Large intestine (tissue), 3 donors: ENCODE data around the gene TFAP2E. TPM values are rescaled to one million over a fixed set of nuclear protein-coding genes. Genes with fewer than 3 reads are reported as not detected.

Experiments
- DNase-seq, 2 donors: peaks; one replicate each; pipeline versions ENCODE4 v3.0.0 to v3.0.0-alpha.2; 2013
- H3K27ac ChIP-seq: one replicate; pipeline ENCODE4 v1.5.1; 2013; ENCODE audit warnings: low read length
- H3K27me3 ChIP-seq: 2 replicates; pipeline ENCODE4 v1.6.1; 2013; ENCODE audit warnings: low read length; ENCODE audit not compliant: control insufficient read depth, insufficient read depth
- H3K36me3 ChIP-seq: 2 replicates; pipeline ENCODE4 v1.6.1; 2013; ENCODE audit warnings: low read length; ENCODE audit not compliant: control insufficient read depth, insufficient read depth
- H3K4me1 ChIP-seq: one replicate; pipeline ENCODE4 v1.6.1; 2013; ENCODE audit warnings: low read length; ENCODE audit not compliant: control insufficient read depth, insufficient read depth
- H3K4me3 ChIP-seq: one replicate; pipeline ENCODE4 v1.5.1; 2013; ENCODE audit warnings: low read length
- H3K9me3 ChIP-seq: one replicate; pipeline ENCODE4 v1.6.1; 2013; ENCODE audit warnings: mild to moderate bottlenecking, low read depth, low read length, moderate library complexity; ENCODE audit not compliant: control insufficient read depth
- whole genome bisulfite sequencing: methylation state at CpG from one replicate; pipeline ENCODE4 v1.1.5; 2013; ENCODE audit warnings: low lambda C conversion rate; ENCODE audit not compliant: insufficient coverage; 5-methylcytosine and 5-hydroxymethylcytosine counted together
- polyA plus RNA-seq: library from polyadenylated mRNA; unstranded; fragments of 120-200 nt; gene quantifications from one replicate; pipeline ENCODE4 v1.2.1, GENCODE V29; 2013

TFAP2E gene
- polyA plus RNA-seq, 1 donor = 1.9 TPM

DNA sequence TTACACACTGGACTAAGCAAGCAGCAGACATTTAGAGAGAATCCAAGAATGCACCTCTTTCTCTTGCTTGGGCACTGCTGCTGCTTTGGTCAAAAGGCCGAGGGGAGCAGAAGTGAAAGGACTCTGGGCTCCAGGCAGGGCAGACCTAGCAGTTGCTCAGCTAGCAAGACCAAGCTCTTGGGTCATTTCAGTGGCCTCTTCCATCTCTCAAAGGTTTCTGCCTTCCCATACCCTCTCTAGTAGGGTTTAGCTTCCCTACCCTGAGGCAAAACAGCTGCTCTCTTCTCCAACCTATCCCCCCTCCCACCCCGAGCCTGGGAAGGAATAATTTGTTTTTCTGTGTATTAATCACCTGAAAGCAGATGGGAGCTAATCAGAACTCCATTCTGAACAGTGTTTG, 25.8 kb downstream of the TFAP2E start:
- Histone ChIP-seq H3K9me3 (no peaks in the 10 kb centered on the region), H3K27me3 (no peaks in the 10 kb centered on the region), H3K27ac (no peak overlapping the region), H3K36me3 (peaks cover 25% of the 10 kb centered on the region), H3K4me3 (no peak overlapping the region), H3K4me1 (no peaks in the 10 kb centered on the region)
- WGBS = no CpG with 5 or more reads among the region's 2 CpGs
- DNase-seq = no peak

DNA sequence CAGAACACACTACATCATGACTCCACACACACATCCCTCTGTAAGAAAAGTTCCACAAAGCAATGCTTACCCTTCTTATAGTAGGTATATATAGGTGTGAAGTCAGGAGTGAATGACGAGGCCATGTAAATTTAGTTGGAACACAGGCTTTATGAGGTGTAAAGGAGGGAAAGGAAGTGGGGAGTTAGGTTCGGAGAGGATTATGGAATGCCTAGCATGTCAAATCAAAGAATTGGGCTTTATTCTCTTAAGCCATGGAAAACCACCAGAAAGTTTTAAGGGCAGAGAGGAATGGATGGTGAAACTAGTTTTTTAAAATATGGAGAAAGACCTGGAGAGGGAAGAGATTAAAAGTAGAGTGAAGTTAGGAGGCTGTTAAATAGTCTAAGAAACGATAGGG, 26.3 kb downstream of the TFAP2E start:
- no peaks in the 10 kb centered on the region for H3K4me1 ChIP-seq
- 88% methylated on average over 2 of the region's 3 CpGs for WGBS
- DNase-seq = no peak
- no peaks in the 10 kb centered on the region for H3K27me3 ChIP-seq
- peaks cover 29% of the 10 kb centered on the region for H3K36me3 ChIP-seq
- no peak overlapping the region for H3K27ac ChIP-seq
- no peak overlapping the region for H3K4me3 ChIP-seq
- no peaks in the 10 kb centered on the region for H3K9me3 ChIP-seq

GRCh38 chr1:35600593-35600992, 27.5 kb downstream of the TFAP2E start:
- Histone ChIP-seq H3K27ac (no peak overlapping the region), H3K27me3 (no peaks in the 10 kb centered on the region), H3K36me3 (peaks cover 40% of the 10 kb centered on the region), H3K4me3 (no peak overlapping the region), H3K9me3 (no peaks in the 10 kb centered on the region), H3K4me1 (no peaks in the 10 kb centered on the region)
- DNase-seq = no peak
- WGBS = 100% methylated on average over 1 of the region's 3 CpGs

DNA sequence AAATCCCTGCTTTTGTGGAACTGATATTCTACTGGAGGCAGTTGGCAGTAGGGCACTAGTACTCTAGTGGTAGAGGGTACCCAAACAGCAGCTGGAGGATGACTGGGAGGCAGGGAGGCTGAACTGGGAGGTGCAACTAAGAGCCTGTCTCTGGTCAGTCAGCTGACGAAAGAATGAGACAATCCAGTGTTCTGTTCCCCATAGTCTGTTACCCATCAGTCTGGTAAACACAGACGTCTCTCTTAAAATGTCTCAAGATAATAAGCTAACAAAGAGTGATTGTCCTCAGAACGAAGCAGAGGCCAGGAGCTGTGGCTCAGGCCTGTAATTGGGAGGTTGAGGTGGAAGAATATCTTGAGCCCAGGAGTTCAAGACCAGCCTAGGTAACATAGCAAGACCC, 30.4 kb downstream of the TFAP2E start:
- H3K4me3 ChIP-seq = no peak overlapping the region
- DNase-seq = no peak
- H3K4me1 ChIP-seq = no peaks in the 10 kb centered on the region
- no peak overlapping the region for H3K27ac ChIP-seq
- 100% methylated on average over 1 of the region's 3 CpGs for WGBS
- H3K9me3 ChIP-seq = no peaks in the 10 kb centered on the region
- no peaks in the 10 kb centered on the region for H3K27me3 ChIP-seq
- peaks cover 48% of the 10 kb centered on the region for H3K36me3 ChIP-seq

DNA sequence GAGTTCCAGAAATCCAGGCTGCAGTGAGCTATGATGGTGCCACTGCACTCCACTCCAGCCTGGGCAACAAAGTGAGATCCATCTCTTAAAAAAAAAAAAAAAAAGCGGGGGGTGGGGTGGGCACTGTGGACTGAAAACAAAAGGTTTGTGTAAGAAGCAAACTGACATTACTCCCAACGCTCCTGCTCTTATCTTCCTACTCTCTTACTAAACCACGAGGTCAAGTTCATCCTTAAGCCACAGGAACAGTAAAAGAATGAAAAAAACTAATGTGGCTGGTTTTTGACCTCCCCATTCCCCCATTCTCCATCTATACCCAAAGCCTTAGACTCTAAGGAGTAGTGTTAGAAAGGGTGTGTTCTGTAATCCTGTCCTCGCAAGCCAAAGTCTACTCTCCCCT, 30.8 kb downstream of the TFAP2E start:
- H3K9me3 ChIP-seq = no peaks in the 10 kb centered on the region
- H3K36me3 ChIP-seq = peaks cover 52% of the 10 kb centered on the region
- no CpG with 5 or more reads among the region's 4 CpGs for WGBS
- H3K27ac ChIP-seq = no peak overlapping the region
- H3K27me3 ChIP-seq = no peaks in the 10 kb centered on the region
- no peaks in the 10 kb centered on the region for H3K4me1 ChIP-seq
- DNase-seq = no peak
- H3K4me3 ChIP-seq = no peak overlapping the region

GRCh38 chr1:35605071-35605866, 32.2 kb downstream of the TFAP2E start:
- DNase-seq = no peak
- no CpG with 5 or more reads among the region's 6 CpGs for WGBS
- Histone ChIP-seq H3K9me3 (no peaks in the 10 kb centered on the region), H3K27me3 (no peaks in the 10 kb centered on the region), H3K27ac (no peak overlapping the region), H3K36me3 (peaks cover 59% of the 10 kb centered on the region), H3K4me3 (no peak overlapping the region), H3K4me1 (no peaks in the 10 kb centered on the region)

- DNase-seq = no peak
- no peak overlapping the region for H3K27ac ChIP-seq
- peaks cover 59% of the 10 kb centered on the region for H3K36me3 ChIP-seq
- H3K9me3 ChIP-seq = no peaks in the 10 kb centered on the region
- 80% methylated on average over 1 of the region's 4 CpGs for WGBS
- H3K4me3 ChIP-seq = no peak overlapping the region
- H3K27me3 ChIP-seq = no peaks in the 10 kb centered on the region
- no peaks in the 10 kb centered on the region for H3K4me1 ChIP-seq
These were observed 32.7 kb downstream of the TFAP2E start for GRCh38 chr1:35605867-35606182.

- Histone ChIP-seq H3K4me1 (no peaks in the 10 kb centered on the region), H3K36me3 (peaks cover 48% of the 10 kb centered on the region), H3K27ac (no peak overlapping the region), H3K4me3 (no peak overlapping the region), H3K27me3 (no peaks in the 10 kb centered on the region), H3K9me3 (no peaks in the 10 kb centered on the region)
- no peak for DNase-seq
- WGBS = no CpG with 5 or more reads among the region's 7 CpGs
These were observed 38.5 kb downstream of the TFAP2E start for GRCh38 chr1:35611655-35612054.

DNA sequence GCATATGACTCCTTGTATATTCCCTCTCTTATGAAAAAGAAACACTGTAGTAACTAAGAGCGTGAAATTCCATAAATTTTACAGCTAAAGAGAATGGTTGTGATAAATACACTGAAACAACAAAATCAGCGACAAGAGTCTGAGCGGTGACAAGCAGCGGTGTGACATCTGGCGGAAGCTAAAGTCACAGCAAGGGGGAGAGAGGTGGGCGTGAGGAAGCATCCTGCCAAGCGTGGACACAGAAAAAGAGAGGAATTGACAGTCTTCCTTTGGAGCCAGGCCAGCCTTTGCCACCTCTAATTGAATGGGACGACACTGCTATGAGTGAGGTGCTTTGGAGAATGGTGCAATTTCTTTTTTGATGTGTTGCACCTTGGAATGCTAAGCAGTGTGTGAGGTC, 42.3 kb downstream of the TFAP2E start:
- Histone ChIP-seq H3K27ac (no peak overlapping the region), H3K36me3 (peaks cover 36% of the 10 kb centered on the region), H3K27me3 (no peaks in the 10 kb centered on the region), H3K9me3 (no peaks in the 10 kb centered on the region), H3K4me3 (no peak overlapping the region), H3K4me1 (no peaks in the 10 kb centered on the region)
- 88% methylated on average over 5 of the region's 8 CpGs for WGBS
- DNase-seq = no peak

DNA sequence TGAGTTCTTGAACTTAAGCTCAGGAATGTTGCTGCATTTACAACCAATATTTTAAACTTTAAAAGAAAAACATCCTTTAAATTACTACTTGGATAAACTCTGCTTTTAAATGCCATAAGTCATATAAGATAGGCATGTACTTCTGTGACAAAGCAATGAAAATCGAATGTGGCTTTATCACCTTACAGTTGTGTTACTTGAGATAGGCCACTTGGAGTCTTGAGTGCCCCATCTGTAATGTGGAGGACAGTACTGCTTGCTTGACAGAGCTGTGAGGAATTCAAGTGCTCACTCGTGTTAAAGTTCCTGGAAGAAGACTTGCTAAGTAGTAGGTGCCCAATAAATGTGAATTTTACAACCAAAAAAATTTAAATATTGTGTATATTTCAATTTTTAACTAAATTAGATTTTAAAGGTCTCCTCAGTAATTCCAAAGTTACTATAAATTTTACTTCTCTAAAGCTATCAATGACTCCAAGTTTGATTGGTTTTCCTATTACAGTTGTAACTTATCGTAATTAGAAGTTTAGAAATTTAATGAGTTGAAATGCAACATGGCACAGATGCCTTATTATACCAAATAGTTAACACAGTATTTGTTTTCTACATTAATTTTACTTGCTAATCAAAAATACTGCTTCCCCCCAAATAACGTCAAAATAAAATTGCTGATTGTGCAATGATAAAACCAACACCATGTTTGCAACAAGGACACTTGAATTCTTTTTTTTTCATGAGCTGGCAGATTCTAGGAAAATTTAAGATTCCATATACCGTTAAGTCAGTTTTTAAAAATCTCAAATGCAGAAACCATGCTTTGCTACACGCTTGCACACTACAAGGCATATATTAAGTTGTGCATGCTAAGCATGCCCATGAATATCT, 46.4 kb downstream of the TFAP2E start:
- H3K4me3 ChIP-seq = no peak overlapping the region

More for the DNA sequence above, 46.4 kb downstream of the TFAP2E start:
- H3K4me1 ChIP-seq = no peaks in the 10 kb centered on the region
- no peak for DNase-seq
- H3K9me3 ChIP-seq = no peaks in the 10 kb centered on the region
- WGBS = 91% methylated on average over 4 of the region's 6 CpGs
- peaks cover 41% of the 10 kb centered on the region for H3K36me3 ChIP-seq
- H3K27ac ChIP-seq = no peak overlapping the region
- H3K27me3 ChIP-seq = no peaks in the 10 kb centered on the region
